HUES48 (cell line): ENCODE results near the gene THOC5.
A peak's percentile ranks its signal among the peaks of the same experiment; 100 is the strongest.
"Not testable (repeated sequence)": the region's sequence is repeated elsewhere in the genome, so short reads cannot be mapped to it uniquely, and the experiment has no call there.

ENCODE experiments used
- H3K27ac ChIP-seq: one replicate; pipeline ENCODE4 v1.7.0; 2013; ENCODE audit warnings: low read depth, low read length, inconsistent platforms
- H3K27me3 ChIP-seq: 2 replicates; pipeline ENCODE4 v1.6.1; 2013; ENCODE audit warnings: mild to moderate bottlenecking, low read length; ENCODE audit not compliant: control insufficient read depth, insufficient read depth
- H3K36me3 ChIP-seq: 2 replicates; pipeline ENCODE4 v1.6.1; 2013; ENCODE audit warnings: low read length; ENCODE audit not compliant: control insufficient read depth, insufficient read depth
- H3K4me1 ChIP-seq: 2 replicates; pipeline ENCODE4 v1.6.1; 2013; ENCODE audit warnings: mild to moderate bottlenecking, low read length; ENCODE audit not compliant: control insufficient read depth, insufficient read depth
- H3K4me3 ChIP-seq: 2 replicates; pipeline ENCODE4 v1.5.1; 2013; ENCODE audit warnings: mild to moderate bottlenecking, low read depth, low read length
- H3K9ac ChIP-seq: 2 replicates; pipeline ENCODE4 v1.6.1; 2013; ENCODE audit warnings: mild to moderate bottlenecking, low read depth, low read length, moderate library complexity
- H3K9me3 ChIP-seq: 2 replicates; pipeline ENCODE4 v1.6.1; 2013; ENCODE audit warnings: low read length; ENCODE audit not compliant: control insufficient read depth, insufficient read depth

THOC5 gene

GRCh38 chr22:29553351-29554224 lies at the start of gene THOC5:
THOC5 (minus strand) TSS chr22:29553757; CDS start chr22:29549147, 4,610 bp downstream.
- Histone ChIP-seq H3K9ac (peak within 1 kb of the TSS; percentile 84), H3K4me1 (no peaks in the 10 kb centered on the region), H3K36me3 (peaks cover 62% of the 10 kb centered on the region), H3K27ac (peak within 1 kb of the TSS; percentile 90), H3K27me3 (no peaks in the 10 kb centered on the region), H3K9me3 (no peaks in the 10 kb centered on the region), H3K4me3 (peak within 1 kb of the TSS; percentile 93)

- Histone ChIP-seq H3K9ac (no peak overlapping the region), H3K9me3 (no peaks in the 10 kb centered on the region), H3K36me3 (no peaks in the 10 kb centered on the region), H3K27me3 (no peaks in the 10 kb centered on the region), H3K4me1 (no peaks in the 10 kb centered on the region), H3K27ac (no peak overlapping the region), H3K4me3 (no peak overlapping the region)
Observed at GRCh38 chr22:29598684-29599020, 45.1 kb upstream of the THOC5 start.

DNA sequence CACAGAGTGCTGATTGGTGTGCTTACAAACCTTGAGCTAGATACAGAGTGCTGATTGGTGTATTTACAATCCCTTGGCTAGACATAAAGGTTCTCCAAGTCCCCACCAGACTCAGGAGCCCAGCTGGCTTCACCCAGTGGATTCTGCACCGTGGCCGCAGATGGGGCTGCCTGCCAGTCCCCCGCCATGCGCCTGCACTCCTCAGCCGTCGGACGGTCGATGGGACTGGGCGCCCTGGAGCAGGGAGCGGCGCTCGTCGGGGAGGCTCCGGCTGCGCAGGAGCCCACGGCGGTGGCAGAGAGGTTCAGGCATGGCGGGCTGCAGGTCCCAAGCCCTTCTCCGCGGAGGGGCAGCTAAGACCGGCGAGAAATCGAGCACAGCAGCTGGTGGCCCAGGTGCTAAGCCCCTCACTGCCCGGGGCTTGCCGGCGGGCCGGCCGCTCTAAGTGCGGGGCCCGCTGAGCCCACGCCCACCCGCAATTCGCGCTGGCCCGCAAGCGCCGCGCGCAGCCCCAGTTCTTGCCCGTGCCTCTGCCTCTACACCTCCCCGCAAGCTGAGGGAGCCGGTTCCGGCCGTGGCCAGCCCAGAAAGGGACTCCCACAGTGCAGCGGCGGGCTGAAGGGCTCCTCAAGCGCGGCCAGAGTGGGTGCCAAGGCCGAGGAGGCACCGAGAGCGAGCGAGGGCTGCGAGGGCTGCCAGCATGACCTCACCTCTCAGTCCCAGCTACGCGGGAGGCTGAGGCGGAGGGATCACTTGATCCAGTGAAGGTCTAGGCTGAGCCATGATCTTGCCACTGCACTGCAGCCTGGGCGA lies 44.5 kb upstream of the THOC5 start:
- not testable (repeated sequence) for H3K36me3 ChIP-seq, H3K4me1 ChIP-seq, H3K27ac ChIP-seq, H3K9ac ChIP-seq, H3K27me3 ChIP-seq, H3K4me3 ChIP-seq, H3K9me3 ChIP-seq

GRCh38 chr22:29596408-29596807 lies 42.9 kb upstream of the THOC5 start:
- no peak overlapping the region for H3K4me3 ChIP-seq
- no peak overlapping the region for H3K9ac ChIP-seq
- H3K4me1 ChIP-seq = no peaks in the 10 kb centered on the region
- H3K9me3 ChIP-seq = no peaks in the 10 kb centered on the region
- H3K36me3 ChIP-seq = no peaks in the 10 kb centered on the region
- H3K27me3 ChIP-seq = no peaks in the 10 kb centered on the region
- no peak overlapping the region for H3K27ac ChIP-seq

DNA sequence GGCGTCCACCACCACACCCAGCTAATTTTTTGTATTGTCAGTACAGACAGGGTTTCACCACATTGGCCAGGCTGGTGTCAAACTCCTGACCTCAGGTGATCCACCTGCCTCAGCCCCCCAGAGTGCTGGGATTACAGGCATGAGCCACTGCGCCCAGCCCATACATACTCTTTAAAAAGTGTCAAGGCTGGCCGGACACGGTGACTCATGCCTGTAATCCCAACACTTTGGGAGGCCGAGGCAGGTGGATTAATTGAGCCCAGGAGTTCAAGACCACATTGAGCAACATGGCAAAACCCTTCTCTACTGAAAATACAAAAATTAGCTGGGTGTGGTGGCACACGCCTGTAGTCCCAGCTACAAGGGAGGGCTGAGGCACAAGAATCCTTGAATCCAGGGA lies 40.9 kb upstream of the THOC5 start:
- H3K27ac ChIP-seq, H3K9me3 ChIP-seq, H3K9ac ChIP-seq, H3K36me3 ChIP-seq, H3K27me3 ChIP-seq, H3K4me3 ChIP-seq, H3K4me1 ChIP-seq: not testable (repeated sequence)

GRCh38 chr22:29593923-29594322 lies 40.4 kb upstream of the THOC5 start:
- Histone ChIP-seq H3K27ac (no peak overlapping the region), H3K36me3 (no peaks in the 10 kb centered on the region), H3K4me1 (no peaks in the 10 kb centered on the region), H3K9me3 (no peaks in the 10 kb centered on the region), H3K4me3 (no peak overlapping the region), H3K27me3 (no peaks in the 10 kb centered on the region), H3K9ac (no peak overlapping the region)

GRCh38 chr22:29587938-29588699 lies 34.6 kb upstream of the THOC5 start:
- H3K9ac ChIP-seq = no peak overlapping the region
- H3K4me3 ChIP-seq = no peak overlapping the region
- no peaks in the 10 kb centered on the region for H3K4me1 ChIP-seq
- no peaks in the 10 kb centered on the region for H3K27me3 ChIP-seq
- H3K27ac ChIP-seq = no peak overlapping the region
- no peaks in the 10 kb centered on the region for H3K36me3 ChIP-seq
- H3K9me3 ChIP-seq = no peaks in the 10 kb centered on the region

GRCh38 chr22:29586193-29586705 lies 32.7 kb upstream of the THOC5 start:
- not testable (repeated sequence) for H3K9me3 ChIP-seq, H3K4me3 ChIP-seq, H3K27ac ChIP-seq, H3K9ac ChIP-seq, H3K36me3 ChIP-seq, H3K4me1 ChIP-seq, H3K27me3 ChIP-seq

DNA sequence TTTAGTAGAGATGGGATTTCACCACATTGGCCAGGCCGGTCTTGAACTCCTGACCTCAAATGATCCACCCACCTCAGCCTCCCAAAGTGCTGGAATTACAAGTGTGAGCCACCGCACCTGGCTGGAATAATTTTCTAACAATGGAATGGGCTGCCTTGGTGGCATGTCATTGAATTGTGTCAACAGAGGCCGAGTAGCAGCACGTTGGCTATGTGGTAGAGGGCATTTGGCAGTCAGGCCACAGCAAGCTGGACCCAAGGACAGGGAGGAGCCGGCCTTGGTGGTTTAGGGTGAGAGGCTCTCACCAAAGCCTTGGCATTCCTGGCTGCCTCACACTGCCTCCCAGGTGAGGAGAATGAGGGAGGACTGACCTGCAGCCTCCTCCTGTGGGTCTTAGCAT lies 31.4 kb upstream of the THOC5 start:
- Histone ChIP-seq H3K27me3 (no peaks in the 10 kb centered on the region), H3K9me3 (no peaks in the 10 kb centered on the region), H3K4me1 (peaks cover 9% of the 10 kb centered on the region), H3K4me3 (no peak overlapping the region), H3K27ac (no peak overlapping the region), H3K36me3 (no peaks in the 10 kb centered on the region), H3K9ac (no peak overlapping the region)

- no peaks in the 10 kb centered on the region for H3K9me3 ChIP-seq
- peaks cover 13% of the 10 kb centered on the region for H3K4me1 ChIP-seq
- peaks cover 14% of the 10 kb centered on the region for H3K36me3 ChIP-seq
- no peak overlapping the region for H3K4me3 ChIP-seq
- no peak overlapping the region for H3K9ac ChIP-seq
- H3K27me3 ChIP-seq = no peaks in the 10 kb centered on the region
- H3K27ac ChIP-seq = no peak overlapping the region
Observed at GRCh38 chr22:29581799-29582198, 28.2 kb upstream of the THOC5 start.
